ENCODE results near the gene CSMD2.

CSMD2 gene

DNA sequence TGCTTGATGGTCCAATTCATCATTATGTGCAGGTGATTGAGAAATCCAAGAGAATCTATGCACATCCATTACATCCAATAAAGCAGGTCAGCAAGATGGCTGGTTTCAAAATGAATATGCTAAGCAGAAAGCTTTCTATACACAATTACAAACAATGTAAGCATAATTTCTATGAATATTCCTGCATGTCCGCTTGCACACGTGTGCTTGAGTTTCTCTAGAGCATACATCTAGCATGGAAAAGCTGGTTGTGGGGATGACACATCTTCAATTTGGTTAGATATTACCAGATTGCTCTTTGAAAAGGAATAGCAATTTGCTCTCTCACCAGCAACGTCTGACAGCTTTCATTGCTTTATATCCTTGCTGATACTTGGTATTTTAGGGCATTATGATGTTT, 461.6 kb downstream of the CSMD2 start:
- DNase-seq, result no peak

DNA sequence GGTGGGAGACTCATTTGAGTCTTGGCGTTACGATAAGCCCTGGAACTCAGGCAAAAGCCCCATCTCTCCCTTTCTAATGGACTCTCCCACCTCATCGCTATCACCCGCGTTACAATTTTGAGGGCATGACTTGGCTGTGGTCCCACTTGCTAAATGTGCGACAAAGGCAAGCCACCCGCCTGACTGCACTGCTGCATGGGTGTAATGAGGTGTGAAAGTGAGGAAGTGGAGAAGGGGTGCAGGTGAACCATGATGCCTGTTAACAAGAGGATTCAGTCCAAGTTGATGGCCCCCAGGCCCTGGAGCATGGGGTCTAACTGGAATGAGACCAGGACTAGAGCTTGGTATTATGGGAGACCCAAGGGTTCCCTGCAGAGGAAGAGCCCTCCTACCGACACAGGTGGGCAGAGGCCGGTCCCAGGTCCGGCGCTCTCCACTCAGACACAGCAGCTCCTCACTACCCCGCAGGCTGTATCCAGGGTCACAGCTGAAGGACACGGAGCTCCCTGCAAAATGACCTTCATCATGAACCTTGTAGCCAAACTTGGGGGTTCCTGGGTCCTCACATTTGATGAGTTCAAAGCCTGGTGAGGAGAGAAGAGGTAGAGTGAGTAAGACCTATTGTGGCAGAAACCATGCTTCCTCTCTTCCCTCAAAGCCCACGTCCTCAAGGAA, 466.5 kb downstream of the CSMD2 start:
- DNase-seq, result no peak

DNA sequence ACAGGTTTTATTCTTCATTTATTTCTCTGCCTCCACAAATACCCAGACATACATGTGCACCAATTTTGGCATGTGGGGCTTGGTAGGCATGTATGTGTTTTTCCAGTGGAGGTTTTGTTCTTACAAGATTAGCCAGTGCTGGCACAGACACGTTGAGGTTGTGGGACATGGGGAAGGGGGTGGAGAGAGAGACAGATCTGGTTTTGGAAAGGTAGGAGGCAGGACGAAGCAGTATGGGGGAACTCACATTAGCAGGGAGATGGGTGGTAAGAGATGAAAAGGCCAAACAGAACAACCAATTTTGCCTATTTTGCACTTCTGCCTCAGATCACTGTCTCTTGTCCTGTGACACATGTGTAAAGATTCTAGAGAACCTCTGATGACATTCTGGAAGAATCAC, 467.2 kb downstream of the CSMD2 start:
- no peak for DNase-seq

DNA sequence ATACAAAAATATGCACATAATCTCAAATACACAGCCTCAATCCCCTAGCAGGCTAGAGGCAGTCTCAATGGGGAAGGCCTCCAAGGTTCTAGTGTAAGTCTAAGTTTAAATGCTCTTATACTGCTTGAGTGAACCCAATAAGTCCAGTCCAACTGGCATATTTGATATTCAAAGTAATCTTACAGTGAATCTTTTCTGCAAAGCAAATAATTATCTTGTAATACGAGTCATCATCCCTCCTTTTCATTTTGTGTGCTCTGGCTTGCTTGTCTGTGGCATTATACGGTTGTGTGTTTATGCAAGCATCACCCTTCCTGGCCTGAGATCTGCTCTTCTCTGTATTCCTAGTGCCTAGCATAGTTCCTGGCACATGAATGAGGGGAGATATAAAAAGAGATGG, 468.1 kb downstream of the CSMD2 start:
- no peak for DNase-seq

DNA sequence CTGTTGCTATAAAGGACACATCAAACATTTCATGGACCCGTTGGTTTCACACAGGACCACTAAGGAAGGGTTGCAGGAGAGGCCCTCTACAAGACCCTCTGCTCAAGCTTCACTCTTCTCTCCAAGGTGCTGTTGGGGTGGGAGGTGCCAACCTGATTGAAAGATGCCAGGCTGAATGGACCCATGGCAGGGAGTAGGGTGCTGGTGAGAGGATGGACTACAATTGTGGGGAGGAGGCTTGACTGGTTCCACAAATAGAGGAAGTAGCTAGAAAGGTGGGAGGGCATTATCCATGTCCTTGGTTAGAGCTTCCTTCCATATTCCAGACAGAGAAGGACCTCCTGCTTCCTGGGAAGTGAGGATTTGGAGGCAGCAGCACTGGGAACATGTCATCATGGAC, 468.7 kb downstream of the CSMD2 start:
- no peak for DNase-seq

DNA sequence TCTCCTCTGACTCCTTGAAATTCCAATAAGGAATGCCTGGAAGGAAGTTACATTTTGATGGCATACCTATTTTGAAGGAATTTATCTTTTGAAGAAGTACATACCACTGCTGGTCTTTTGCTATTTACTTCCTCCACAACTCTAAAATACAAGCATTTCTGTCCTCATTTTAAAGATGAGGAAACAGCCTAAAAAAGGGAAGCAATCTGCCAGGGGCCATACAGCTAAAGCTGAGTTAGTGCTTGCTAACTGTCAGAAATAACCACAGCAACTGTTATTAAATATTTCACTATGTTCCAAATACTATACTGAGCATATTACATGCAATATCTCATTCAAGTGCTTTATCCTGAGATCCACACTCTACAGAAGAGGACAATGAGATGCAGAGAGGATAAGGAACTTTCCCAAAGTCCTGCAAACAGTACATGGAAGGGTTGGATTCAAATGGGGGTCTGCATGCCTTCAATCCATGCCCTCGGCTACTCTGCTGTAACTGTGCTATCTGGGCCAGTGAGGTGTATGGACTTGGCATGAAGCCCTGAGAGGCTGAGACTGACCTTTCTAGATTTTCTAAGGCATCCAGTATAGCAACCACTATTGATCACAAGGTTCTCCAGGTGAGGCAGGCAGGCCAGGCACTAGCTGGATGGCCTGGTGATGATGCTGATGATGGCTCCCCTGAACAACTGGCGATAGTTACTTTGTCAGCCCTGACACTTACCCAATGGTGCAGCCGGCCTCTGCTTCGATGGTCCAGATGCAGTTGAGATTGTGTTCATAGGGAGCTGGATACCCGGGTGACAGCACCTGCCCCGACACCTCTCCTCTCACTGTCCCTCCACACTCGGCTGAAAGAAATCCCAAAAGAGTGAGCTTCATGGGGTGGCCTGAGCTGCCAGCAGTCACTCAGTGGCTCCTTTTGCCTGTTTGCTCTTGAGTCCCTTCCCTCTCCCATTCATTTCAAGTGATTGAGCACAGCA, 472.5 kb downstream of the CSMD2 start:
- DNase-seq, result no peak

DNA sequence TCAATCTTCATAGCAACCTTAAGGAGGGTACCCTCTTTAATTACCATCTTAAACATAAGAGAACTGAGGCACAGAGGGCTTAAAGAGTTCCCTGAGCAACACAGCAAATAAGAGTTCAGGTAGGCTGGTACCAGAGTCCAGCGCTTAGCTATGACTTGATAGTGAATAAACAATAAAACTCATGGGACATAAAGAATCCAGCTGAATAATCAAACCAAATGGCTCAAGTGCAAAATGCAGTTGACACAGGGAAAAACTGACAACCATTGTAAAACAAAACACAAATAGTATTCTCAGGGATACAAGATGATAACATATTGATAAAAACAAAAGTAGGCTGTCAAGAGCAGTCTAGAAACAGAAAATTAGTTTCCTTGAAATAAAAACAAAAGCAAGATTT, 478.0 kb downstream of the CSMD2 start:
- no peak for DNase-seq

DNA sequence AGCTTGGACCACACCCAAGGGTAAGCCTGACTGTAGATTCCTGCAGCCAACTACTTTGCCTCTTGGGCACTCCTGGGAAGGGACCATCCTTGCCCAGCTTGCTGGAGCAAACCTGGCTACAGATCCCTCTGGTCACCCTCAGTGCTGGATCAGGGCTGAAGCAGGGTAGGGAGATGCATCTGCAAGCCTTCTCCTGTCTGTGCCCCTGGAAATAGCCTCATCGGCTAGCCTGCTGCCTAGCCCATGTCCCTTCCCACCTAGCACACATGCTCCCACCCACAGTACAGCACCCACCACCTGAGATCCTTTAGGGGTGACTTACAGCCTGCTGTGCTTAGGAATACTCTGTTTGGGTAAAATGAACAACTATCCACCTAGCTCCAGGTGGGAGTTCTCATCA, 478.5 kb downstream of the CSMD2 start:
- DNase-seq, result no peak

DNA sequence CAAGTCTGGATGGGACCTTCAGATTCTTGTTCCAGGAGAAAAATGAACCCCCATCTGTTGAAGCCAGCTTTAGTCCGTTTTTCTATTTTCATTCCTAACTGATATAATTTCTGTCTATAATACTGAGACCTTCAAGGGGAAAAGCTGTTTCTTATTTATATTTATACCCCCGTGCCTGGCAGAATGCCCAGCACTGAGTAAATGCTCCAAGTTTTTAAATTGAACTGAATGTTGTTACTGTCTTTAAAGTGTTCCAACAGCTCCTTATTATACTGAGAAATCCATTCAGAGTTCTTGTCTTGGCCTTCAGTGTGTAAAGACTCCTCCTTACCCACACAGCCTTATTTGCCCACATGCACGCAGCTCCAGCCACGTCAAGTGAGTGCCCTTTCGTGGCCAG, 479.8 kb downstream of the CSMD2 start:
- DNase-seq, result no peak

DNA sequence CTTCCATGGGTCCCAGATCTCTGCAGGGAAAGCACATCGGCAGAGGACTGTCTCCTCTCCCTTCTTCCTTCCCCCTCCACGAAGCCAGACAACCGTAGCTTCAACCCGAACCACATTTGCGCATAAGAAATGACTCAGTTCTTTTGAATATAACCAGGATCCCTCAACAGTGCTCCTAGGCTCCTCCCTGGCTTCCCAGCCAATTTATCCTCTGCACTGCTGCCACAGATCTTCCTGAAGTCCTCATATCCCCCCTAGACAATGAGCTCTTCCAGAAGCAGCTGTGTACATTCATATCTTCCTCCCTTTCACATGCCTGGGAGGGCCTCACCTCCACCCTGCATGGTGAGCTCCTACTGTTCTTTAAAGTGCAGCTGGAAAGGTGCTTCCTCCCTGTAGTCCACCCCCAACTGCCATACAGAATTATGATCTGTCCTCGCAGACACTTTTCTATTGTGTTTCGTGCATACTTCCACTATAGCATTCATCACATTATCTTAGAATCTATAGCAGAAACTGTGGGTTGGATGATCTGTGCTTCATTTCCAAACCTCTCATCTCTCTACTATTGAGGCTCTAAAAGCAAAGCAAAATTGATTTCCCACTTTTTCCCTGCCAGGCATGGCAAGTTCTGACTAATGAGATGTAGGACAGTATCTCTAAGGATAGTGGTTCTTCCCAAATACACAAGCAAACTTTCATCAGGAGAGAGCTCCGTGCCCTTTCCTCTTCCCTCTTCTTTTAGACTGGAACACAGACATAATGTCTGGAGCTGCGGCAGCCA, 480.4 kb downstream of the CSMD2 start:
- DNase-seq, result no peak

DNA sequence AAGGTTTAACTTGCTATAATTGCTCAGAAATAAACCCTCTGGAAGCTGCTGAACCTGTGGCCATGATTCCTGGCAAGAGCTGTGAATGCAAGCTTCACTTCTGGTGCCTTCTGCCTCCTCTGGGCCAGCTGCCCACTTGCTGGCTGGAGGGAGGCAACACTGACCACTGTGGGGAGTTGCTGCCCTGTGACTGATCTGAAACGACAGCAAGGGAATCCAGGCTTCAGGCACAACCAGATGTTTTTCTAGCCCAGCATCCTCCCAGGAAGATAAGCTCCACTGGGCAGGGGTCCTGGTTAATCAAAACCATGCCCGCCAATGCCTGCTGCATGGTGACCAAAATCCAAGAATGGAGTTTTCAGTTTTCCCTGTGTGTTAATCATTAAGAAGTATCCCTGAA, 481.1 kb downstream of the CSMD2 start:
- no peak for DNase-seq

DNA sequence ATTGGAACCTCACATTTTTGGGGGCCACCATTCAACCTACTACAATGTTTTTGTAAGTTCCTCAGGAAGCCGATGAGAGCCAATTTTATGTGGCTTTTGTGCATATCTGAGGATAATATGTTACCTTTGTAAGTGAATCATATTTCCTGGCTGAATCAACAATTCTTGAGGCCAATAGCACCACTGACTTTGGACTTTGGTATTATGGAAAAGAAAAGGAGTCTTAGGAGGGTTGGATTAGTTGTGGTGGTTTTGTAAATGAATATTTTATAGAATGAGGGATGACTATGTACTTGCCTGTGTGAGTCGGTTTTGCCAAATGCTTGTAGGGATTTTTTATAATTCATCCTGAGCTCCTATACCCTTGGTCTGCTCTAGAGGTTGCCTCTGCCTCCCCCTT, 482.7 kb downstream of the CSMD2 start:
- no peak for DNase-seq

DNA sequence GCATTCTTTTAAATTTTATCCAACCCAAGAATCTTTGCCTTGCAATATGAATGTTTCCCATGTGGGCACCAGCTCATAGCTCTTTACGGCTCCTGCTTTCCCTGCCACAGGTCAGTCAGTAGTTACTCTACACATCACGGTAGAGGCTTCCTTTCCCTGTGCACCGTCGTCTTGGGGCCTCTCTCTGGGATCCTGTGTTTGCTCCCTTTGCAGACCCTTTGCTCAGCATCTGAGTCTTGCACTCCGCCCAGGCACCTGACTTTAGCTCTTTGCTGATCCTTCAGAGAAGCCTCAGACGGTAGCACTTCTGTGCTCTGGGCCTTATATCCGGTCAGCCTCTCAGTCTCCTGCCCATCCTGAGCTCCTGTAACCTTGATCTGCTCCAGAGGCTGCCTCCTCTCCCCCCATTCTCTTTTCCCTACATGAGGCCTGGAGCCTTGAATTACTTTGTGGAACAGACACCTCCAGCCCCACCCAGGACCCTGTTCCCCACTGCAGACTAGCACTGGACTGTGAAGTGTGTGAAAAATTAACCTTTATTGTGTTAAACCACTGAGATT, 484.7 kb downstream of the CSMD2 start:
- DNase-seq, result no peak

DNA sequence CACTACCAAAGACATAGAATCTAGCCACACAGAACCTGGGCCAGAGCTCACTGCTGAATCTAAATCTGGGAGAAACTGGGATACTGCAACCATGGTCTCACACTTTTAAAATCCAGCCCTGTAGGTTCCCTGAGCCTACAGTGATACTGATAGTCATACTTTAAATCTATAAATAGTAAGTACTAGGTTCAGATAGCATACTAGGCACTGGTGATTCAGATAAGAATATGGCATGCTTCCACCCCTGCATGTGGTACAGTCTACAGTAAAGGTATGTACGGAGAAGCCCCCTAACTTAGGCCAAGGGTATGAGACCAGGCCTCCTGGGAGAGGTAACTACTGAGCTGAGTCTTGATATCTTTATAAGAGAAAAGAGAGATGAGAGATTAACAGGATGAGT, 494.5 kb downstream of the CSMD2 start:
- no peak for DNase-seq

DNA sequence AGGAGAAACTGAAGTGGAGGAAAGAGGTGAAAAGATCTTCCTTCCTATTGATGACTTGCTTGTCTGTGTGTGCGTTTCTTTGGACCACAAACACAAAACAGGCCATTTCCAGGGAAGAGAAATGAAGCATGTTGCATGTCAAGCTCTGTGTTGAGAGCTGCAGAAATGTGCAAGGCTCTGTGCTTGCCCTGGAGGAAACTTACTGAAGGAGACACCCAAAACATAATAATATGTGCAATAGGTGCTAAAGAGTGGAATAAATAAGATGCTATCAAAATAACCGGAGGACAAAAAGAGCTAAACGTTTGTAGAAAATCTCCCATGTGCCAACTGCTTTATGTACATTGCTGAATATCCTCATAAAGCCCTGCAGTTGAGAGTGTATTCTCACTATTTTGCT, 496.3 kb downstream of the CSMD2 start:
- DNase-seq, result no peak

DNA sequence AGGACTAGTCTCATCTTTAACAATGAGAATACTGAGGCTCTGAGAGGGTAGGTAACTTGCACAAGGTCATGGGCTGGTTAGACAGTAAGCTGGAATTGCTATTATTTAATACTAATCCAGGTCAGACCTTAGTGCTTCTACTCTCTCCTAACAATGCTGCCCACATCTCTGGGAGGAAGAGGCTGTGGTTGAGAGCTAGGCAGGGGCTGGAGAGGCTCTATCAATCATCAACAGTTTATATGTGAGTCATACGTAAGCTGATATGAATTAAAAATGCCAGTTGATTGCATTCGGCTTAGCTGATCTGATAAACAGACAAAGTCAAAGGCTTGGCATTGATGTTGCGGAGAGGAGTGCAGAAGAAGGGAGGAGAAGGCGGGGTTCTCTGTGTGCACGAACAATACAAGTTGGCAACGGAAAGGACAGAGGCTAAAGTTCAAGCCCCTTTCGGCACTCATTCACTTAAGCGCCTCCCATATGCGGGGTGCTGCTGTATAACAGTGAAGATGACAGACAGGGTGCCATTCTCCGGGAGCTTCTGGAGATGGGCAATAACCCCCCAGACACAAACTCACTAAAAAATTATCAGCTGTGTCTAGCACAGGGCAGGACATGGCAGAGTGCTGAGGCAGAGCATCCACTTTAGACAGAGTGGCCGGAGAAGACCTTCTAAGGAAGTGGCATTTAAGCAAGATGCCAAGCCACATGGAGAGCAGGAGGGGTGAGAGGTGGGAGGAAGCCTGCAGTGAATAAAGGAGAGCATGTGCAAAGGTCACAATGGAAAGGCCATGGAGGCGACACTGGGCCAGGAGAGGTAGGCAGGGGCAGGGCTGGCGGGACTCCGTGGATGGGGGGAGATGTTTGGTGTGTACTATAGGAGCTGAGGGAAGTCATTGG, 497.4 kb downstream of the CSMD2 start:
- DNase-seq, result no peak

DNA sequence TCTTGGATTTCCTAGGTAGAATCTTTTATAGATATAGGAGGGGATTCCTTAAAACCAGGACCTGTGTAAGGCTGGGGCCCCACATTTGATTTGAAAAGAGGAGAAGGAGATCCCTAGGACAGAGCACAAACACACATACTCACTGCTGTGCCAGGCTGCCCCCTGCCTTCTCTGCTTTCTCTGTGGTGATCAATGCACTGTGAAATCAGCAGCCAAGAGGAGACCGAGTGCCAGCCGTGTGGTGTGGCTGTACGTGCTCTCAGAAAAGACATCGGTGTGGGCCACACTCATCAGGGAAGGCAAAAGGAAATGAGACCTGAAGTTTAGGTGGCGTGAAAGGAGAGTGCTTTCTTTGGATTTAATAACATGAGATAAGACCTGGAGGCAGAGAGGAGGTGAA, 498.4 kb downstream of the CSMD2 start:
- DNase-seq, result no peak

DNA sequence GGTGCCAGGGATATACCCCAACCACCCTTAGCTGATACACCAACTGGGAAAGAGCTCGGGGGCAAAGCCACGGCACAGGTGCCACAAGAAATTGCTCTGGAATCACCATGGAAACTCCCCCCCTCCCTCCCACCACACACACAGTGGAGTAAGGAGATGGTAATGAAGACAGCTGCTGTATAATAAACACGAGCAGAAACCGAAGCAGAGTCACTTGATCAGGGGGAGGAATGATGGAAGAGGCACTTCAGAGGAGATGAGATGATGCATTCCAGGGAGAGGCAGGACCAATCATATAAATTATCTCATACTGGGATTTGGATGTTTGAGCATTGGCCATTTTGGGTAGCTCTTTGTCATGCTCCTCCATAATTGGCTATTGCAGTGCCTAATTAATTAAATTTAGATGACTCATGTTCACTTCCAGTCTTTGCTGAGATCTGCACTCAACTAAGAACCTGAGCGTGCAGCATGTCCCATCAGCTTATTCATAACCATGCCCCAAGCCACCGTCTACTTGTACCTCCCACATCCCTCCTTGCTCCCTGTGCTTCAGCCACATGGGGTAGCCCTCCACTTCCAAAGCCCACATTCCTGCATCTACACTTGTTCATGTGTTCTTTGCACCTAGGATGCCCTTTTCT, 503.1 kb downstream of the CSMD2 start:
- no peak for DNase-seq

DNA sequence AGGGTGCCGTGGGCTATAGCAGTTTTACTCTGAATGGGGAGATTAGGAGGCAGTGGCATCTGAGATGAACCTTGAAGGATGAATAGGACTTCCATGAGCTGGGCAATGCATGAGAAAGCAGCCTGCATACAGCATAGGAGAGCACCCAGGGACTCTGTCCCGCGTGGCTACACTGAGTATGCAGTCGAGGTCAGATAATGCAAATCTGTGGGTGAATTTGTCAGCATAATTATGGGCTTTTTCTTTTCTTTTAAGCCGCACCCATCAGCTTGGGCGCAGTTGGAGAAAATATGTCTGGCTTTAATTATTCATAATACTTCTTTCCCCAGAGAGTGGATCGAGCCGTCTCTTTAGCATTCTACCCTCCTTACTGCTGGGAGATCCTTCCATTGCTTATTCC, 504.1 kb downstream of the CSMD2 start:
- DNase-seq, result no peak

DNA sequence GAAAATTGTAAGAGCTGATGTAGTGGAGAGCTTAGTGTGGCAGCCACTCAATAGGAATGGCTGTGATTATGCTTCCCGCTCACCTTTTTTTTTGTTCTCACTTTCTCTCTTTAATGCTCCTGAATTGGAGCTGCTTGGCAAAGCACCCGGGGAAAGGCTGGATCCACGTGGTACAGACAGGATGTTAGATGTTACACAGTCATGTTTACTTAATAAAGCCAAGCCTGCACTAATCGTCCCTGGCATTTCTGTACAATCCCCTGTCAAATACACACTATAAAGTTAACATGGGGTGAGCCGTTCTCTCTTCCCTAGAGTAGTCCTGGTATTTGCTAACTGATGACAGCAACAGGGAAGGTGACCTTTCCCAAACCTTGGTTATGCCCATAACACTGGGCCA, 504.8 kb downstream of the CSMD2 start:
- DNase-seq, result no peak

DNA sequence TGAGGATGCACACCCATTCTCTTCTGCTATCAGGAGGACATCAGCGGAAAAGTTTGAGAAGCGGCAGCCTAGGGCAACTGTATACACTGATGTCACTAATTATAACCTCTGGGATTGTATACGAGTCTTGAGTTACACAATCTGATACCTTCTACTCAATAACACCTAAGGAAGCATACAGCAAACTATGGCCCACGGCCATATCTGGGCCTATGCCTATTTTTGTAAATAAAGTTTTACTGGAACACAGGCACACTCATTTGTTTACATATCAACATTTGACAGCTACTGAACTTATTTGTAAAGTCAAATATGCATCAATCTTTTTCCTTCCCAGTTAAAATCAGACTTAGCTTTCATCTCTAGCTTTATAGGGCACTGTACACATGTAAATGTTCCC, 505.4 kb downstream of the CSMD2 start:
- DNase-seq, result no peak

DNA sequence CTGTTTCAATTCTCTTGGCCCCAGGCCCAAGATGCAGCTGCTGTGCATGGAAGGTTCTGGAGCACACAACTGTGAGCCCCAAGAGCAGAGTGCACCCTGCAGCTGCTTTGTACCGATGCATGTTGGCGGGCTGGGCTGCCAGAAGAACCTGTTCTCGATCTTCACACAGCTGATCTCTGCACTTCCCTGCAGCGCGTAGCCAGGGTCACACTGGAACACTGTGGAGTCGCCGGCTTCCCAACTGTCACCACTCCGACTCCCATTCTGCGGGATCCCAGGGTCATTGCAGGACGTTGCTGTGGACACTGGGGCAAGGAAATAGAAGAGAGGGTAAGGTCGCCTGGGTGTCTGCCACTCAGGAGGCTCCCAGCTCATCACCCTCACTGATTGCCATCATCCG, 507.2 kb downstream of the CSMD2 start:
- no peak for DNase-seq
